Right cardiac atrium (tissue), 5 donors: Measurements from ENCODE around the gene SLC25A30. TPM values are rescaled to one million over a fixed set of nuclear protein-coding genes. Genes with fewer than 3 reads are reported as not detected.
A peak's percentile ranks its signal among the peaks of the same experiment; 100 is the strongest.

Experiments
- ATAC-seq, 2 donors: fragments of 200-7000 bp; cut with Tn5 transposase; one replicate each; pipeline versions ENCODE4 v1.8.0 to v1.9.1; 2020; ENCODE audit warnings: moderate library complexity in 2 of 2, mild to moderate bottlenecking in 1 of 2
- DNase-seq, 3 donors: peaks; one replicate each; pipeline ENCODE4 v3.0.0-alpha.2; 2020
- H3K27ac ChIP-seq: one replicate; pipeline ENCODE4 v1.5.1; 2013; ENCODE audit warnings: mild to moderate bottlenecking, low read length, control low read depth, moderate library complexity
- H3K27me3 ChIP-seq: one replicate; pipeline ENCODE4 v1.6.1; 2013; ENCODE audit not compliant: control insufficient read depth, insufficient read depth
- H3K4me1 ChIP-seq: one replicate; pipeline ENCODE4 v1.6.1; 2013; ENCODE audit warnings: low read length; ENCODE audit not compliant: control insufficient read depth, insufficient read depth
- H3K4me3 ChIP-seq: one replicate; pipeline ENCODE4 v1.5.1; 2013; ENCODE audit warnings: low read length, control low read depth
- H3K9me3 ChIP-seq: one replicate; pipeline ENCODE4 v1.6.1; 2013; ENCODE audit warnings: low read length; ENCODE audit not compliant: control insufficient read depth
- WGBS: extraction: QIAGEN DNeasy Blood & Tissue Kit; methylation state at CpG from one replicate; pipeline ENCODE4 v1.1.7; 2013; 5-methylcytosine and 5-hydroxymethylcytosine counted together
- intact Hi-C, 4 donors: fragments of 100-400 bp; cut with DNase I; formaldehyde crosslinking; loops; one replicate each; pipeline versions ENCODE4 v1.11.0 to v1.14.0; 2022 to 2023
- long read RNA-seq, 4 donors: library from polyadenylated mRNA; unstranded; transcript quantifications; one replicate each; pipeline ENCODE4 v2.0.0, GENCODE V29; 2020 to 2021
- polyA plus RNA-seq: library from polyadenylated mRNA; stranded (reverse); fragments of 200-250 nt; gene quantifications from one replicate; pipeline ENCODE4 v1.2.3, GENCODE V29; 2013
- total RNA-seq, 4 donors: library from RNA; stranded (reverse); fragmentation: NEBNext Ultra II Directional; extraction: Animal tissue kit (Norgen Biotek cat#: 25700); gene quantifications; one replicate each; pipeline ENCODE4 v1.2.1, GENCODE V29; 2021
- donor health status: healthy with polysubstance abuse.
- donor health status: DM: no; HTN: yes; CAD: no.
- donor health status: DM: no; HTN: no; CAD: no.
- donor health status: DM: no; HTN: yes; CAD: no; lungs with severe emphysema.
- donor health status: DM: yes; HTN: yes; CAD: no.

SLC25A30 gene
- total RNA-seq (10 to 100 TPM; 54.9 to 72.2 (median 63.7) TPM), polyA plus RNA-seq (29.8 TPM)
- long read RNA-seq, donor 1, transcript SLC25A30-204 (10 exons, 3,670 nt), result major isoform, 24 of 39 reads
- long read RNA-seq, donor 1, partial matches to known transcripts, result 5 of 39 reads
- long read RNA-seq, donor 1, other reads (novel, unspliced or antisense), result 10 of 39 reads
- long read RNA-seq, donor 2, transcript SLC25A30-204 (10 exons, 3,670 nt), result major isoform, 10 of 17 reads
- long read RNA-seq, donor 2, partial matches to known transcripts, result 3 of 17 reads
- long read RNA-seq, donor 2, other reads (novel, unspliced or antisense), result 4 of 17 reads
- long read RNA-seq, donor 3, transcript SLC25A30-204 (10 exons, 3,670 nt), result major isoform, 47 of 93 reads
- long read RNA-seq, donor 3, partial matches to known transcripts, result 13 of 93 reads
- long read RNA-seq, donor 3, other reads (novel, unspliced or antisense), result 30 of 93 reads
- long read RNA-seq, donor 4, transcript SLC25A30-204 (10 exons, 3,670 nt), result major isoform, 6 of 14 reads
- long read RNA-seq, donor 4, partial matches to known transcripts, result 5 of 14 reads
- long read RNA-seq, donor 4, other reads (novel, unspliced or antisense), result 3 of 14 reads

- peak; percentile 98 to 99 for ATAC-seq
- WGBS, result under 1% methylated on average over 64 of the region's 64 CpGs
- intact Hi-C loops, result loop anchor here in 1 of 4 donors (10.0 kb wide), 1 partner anchor 47 kb away; the partner anchor contains the start of gene COG3
- peak; percentile 97 to 98 (median 98) for DNase-seq
- peak within 1 kb of the TSS; percentile 55 for H3K4me3 ChIP-seq
- H3K4me1 ChIP-seq, result peaks cover 4% of the 10 kb centered on the region
- no peaks in the 10 kb centered on the region for H3K27me3 ChIP-seq
- peak within 1 kb of the TSS; percentile 82 for H3K27ac ChIP-seq
- no peaks in the 10 kb centered on the region for H3K9me3 ChIP-seq
These were observed at the start of gene SLC25A30 for GRCh38 chr13:45417790-45418534. Gene SLC25A30, minus strand, starts transcription at chr13:45418373. Its CDS starts 6,948 bp downstream, at chr13:45411425.

DNA sequence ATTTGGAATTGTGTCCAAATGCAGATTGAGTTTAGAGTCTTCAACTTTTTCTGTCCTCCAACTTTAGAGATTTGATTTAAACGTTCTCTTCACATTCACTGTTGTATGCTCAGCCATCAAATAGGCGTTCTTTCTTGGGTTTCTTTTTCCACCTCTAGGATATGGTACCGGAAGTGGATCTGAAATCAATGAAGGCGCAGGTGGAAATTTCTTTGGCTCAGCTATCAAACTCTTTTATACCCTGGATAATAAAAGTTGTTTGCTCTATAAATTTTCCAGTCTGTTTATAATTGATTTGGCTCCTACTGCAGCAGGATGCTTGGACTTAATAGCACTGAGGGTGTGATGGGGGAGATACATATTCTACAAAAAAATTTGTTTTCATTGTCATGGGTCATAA, 48.2 kb upstream of the SLC25A30 start:
- DNase-seq (no peak), ATAC-seq (no peak)
- Histone ChIP-seq H3K4me3 (no peak overlapping the region), H3K4me1 (peaks cover 3% of the 10 kb centered on the region), H3K27ac (no peak overlapping the region), H3K9me3 (no peaks in the 10 kb centered on the region), H3K27me3 (no peaks in the 10 kb centered on the region)
- intact Hi-C loops, result loop anchor here in 2 of 4 donors (10.0 kb wide), 2 partner anchors 52 to 92 kb away; partner anchors contain the start of gene SLC25A30 (in 1 of the 2)
- 77% methylated on average over 4 of the region's 4 CpGs for WGBS

DNA sequence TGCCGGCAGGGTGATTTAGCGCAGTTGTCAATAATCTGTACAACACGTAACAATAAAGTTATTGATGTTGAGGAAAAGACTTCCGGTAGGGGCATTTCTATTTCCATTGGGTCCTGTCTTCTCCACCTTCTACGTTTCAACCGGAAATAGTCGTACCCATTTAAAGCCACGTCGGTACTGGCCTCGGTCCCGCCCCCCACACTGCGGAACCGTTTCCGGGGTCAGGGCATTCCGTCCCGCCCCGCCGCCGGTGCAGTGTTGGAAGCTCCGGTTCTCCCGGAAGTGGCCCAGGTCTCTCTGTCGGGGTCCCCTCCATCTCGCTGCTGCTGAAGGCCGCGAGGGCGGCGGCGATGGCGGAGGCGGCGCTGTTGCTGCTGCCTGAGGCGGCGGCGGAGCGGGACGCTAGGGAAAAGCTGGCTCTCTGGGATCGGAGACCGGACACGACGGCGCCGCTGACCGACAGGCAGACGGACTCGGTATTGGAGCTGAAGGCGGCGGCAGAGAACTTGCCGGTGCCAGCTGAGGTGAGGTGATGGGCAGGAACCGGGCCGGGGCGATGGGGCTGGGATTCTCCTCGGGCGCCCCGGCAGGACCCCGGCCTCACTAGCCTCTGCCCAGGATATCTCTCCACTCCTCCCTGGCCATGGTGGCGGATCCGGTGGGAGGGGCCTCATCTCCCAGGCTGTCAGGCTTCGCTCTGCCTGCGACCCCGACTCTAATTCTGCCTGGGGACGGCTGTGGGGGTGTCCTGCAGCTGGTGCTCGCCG, 46.7 kb upstream of the SLC25A30 start, which contains the start of gene COG3:
Gene COG3 (plus strand): TSS at position 253 of the 767 bp plus-strand sequence. CDS start 98 bp downstream, at position 351.
- DNase-seq (peak; percentile 94 to 98 (median 98)), ATAC-seq (peak; percentile 99)
- Histone ChIP-seq H3K4me3 (peak within 1 kb of the TSS; percentile 76), H3K4me1 (peaks cover 3% of the 10 kb centered on the region), H3K27ac (peak within 1 kb of the TSS; percentile 95), H3K27me3 (no peaks in the 10 kb centered on the region), H3K9me3 (no peaks in the 10 kb centered on the region)
- WGBS, result under 1% methylated on average over 63 of the region's 63 CpGs
- intact Hi-C loops, result loop anchor here in 2 of 4 donors (10.0 kb wide), 2 partner anchors 50 to 90 kb away; partner anchors contain the start of gene SLC25A30 (in 1 of the 2)

DNA sequence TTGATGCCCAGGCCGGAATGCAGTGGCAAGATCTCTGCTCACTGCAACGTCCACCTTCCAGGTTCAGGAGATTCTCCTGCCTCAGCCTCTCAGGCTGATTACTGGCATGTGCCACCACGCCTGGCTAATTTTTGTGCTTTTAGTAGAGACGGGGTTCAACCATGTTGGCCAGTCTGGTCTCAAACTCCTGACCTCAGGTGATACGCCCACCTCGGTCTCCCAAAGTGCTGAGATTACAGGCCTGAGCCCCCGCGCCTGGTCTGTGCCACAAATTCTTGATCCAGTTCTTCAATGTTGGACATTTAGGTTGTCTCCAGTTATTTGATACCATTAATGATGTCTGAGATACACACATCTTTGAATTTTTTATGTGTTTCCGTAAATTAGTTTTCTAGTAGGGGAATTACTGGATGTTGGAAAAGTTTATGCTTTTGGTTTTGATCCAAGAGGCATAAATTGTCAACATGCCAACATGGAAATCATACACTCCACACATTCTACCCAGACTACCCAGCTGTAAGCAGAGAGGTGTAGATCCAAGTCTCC, 46.0 kb upstream of the SLC25A30 start:
- 82% methylated on average over 9 of the region's 9 CpGs for WGBS
- Histone ChIP-seq H3K27me3 (no peaks in the 10 kb centered on the region), H3K9me3 (no peaks in the 10 kb centered on the region), H3K4me1 (peaks cover 3% of the 10 kb centered on the region), H3K4me3 (peak overlapping the region; percentile 76), H3K27ac (peak overlapping the region; percentile 91)
- intact Hi-C loops, result loop anchor here in 2 of 4 donors (10.0 kb wide), 2 partner anchors 49 to 89 kb away; partner anchors contain the start of gene SLC25A30 (in 1 of the 2)
- peak in 1 of 3 donors; percentile 57 for DNase-seq
- no peak for ATAC-seq

GRCh38 chr13:45456196-45456972, 38.2 kb upstream of the SLC25A30 start:
- Histone ChIP-seq H3K4me3 (no peak overlapping the region), H3K4me1 (no peaks in the 10 kb centered on the region), H3K27ac (no peak overlapping the region), H3K27me3 (no peaks in the 10 kb centered on the region), H3K9me3 (no peaks in the 10 kb centered on the region)
- DNase-seq (no peak), ATAC-seq (no peak)
- intact Hi-C loops, result no loop called here
- WGBS, result 92% methylated on average over 2 of the region's 2 CpGs

DNA sequence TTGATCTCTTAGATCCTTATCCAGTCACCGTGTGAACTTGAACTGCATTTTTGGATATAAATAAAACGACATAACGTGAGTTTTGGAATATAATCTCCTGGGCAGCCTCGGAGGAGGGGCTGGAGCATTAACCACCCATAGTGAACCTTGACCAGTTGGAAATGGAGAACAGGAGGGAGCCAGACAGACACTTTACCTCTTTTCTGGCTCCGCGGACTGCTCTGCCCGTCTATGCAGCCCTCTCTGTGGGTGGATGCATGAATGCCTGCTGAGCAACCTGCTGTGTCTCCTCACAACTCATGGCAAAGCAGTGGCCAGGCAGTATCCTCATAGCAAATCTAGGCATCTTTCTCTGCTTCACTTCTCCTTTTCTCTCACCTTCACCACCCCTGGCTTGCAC, 36.0 kb upstream of the SLC25A30 start:
- no peaks in the 10 kb centered on the region for H3K4me1 ChIP-seq
- DNase-seq, result no peak

GRCh38 chr13:45451282-45451681, 33.1 kb upstream of the SLC25A30 start:
- 91% methylated on average over 4 of the region's 4 CpGs for WGBS

More for the DNA sequence above, 36.0 kb upstream of the SLC25A30 start:
- ATAC-seq, result no peak
- Histone ChIP-seq H3K9me3 (no peaks in the 10 kb centered on the region), H3K27ac (no peak overlapping the region), H3K27me3 (no peaks in the 10 kb centered on the region), H3K4me3 (no peak overlapping the region)
- 62% methylated on average over 7 of the region's 7 CpGs for WGBS
- intact Hi-C loops, result no loop called here

DNA sequence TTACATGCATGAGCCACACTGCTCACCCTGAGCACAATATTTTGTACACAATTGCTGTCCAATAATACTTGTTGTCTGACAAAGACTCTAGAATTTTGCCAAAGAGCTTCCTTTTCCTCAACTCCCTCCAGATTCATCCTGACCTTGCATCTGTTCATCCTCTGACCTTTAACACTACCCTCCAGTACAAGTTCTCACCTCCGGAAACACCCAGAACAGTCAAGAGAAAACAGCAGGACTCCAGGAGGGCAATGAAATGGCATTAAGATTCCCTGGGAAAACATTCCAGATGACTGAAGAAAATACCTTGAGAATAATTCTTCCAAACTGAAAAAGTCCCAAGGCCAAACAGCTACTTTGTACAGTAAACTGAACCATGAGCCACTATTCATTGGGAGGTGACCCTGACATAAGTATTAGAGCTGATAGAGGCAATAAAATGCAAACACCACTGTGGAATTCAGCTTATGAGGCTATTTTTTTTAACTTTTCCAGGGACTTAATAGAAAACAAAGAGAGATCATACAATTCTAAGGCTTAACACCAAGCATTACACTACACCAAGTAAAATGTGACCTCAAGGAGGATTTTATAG, 30.9 kb upstream of the SLC25A30 start:
- DNase-seq, result no peak
- H3K4me1 ChIP-seq, result no peaks in the 10 kb centered on the region
- no peak for ATAC-seq
- intact Hi-C loops, result no loop called here
- no peaks in the 10 kb centered on the region for H3K27me3 ChIP-seq
- no peak overlapping the region for H3K27ac ChIP-seq
- 79% methylated on average over 1 of the region's 1 CpG for WGBS
- H3K9me3 ChIP-seq, result no peaks in the 10 kb centered on the region
- no peak overlapping the region for H3K4me3 ChIP-seq

More at GRCh38 chr13:45451282-45451681, 33.1 kb upstream of the SLC25A30 start:
- no peak for DNase-seq
- Histone ChIP-seq H3K4me3 (no peak overlapping the region), H3K27me3 (no peaks in the 10 kb centered on the region), H3K4me1 (no peaks in the 10 kb centered on the region), H3K27ac (no peak overlapping the region), H3K9me3 (no peaks in the 10 kb centered on the region)
- ATAC-seq, result no peak
- intact Hi-C loops, result no loop called here

GRCh38 chr13:45447050-45447661, 29.0 kb upstream of the SLC25A30 start:
- Histone ChIP-seq H3K4me3 (no peak overlapping the region), H3K4me1 (no peaks in the 10 kb centered on the region)
- ATAC-seq, result no peak

More at GRCh38 chr13:45447050-45447661, 29.0 kb upstream of the SLC25A30 start:
- intact Hi-C loops, result no loop called here
- DNase-seq, result no peak
- 70% methylated on average over 9 of the region's 9 CpGs for WGBS
- no peak overlapping the region for H3K27ac ChIP-seq
- H3K27me3 ChIP-seq, result no peaks in the 10 kb centered on the region
- no peaks in the 10 kb centered on the region for H3K9me3 ChIP-seq
